HG02981 (cell line): Measurements from ENCODE around the gene CEPT1.
"Not testable (repeated sequence)": the region's sequence is repeated elsewhere in the genome, so short reads cannot be mapped to it uniquely, and the experiment has no call there.

Experiments used
- ATAC-seq: cut with Tn5 transposase; IDR thresholded peaks from one replicate; pipeline ENCODE4 v1.9.1; 2021; ENCODE audit warnings: mild to moderate bottlenecking, moderate library complexity; ENCODE audit not compliant: unreplicated experiment

The CEPT1 gene

DNA sequence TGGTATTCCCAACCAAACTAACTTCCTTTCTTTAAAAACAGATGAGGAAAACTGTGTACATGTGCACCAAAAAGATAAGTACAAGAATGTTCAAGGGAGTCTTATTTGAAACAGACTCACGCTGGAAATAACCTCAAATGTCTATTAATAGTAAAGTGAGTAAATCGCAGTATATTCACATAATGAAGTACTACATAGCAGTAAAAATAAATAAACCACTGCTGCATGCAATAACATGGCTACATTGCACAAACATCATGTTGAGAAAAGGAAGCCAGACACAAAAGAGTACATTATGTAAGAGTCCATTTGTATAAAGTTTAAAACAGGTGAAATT lies 65.7 kb downstream of the CEPT1 start:
- ATAC-seq: no peak

DNA sequence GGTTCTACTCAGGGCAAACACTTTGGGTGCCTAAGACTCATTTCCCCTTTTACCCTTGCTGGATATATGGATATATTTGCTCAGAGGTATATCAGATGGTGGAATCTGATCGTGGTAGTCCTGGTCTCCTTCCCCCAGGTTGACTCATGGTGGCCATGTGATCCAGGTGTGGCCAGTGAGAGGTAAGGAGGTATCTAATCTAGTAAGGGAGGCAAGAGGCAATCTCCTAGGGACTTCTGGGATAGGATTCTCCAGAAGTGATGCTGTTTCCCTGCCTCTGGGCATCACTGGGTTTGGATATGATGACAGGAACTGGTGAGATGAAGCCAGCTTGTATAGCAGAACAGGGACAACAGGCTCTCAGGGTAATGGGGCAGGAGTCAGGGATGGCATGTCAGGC lies 68.9 kb downstream of the CEPT1 start:
- no peak for ATAC-seq

DNA sequence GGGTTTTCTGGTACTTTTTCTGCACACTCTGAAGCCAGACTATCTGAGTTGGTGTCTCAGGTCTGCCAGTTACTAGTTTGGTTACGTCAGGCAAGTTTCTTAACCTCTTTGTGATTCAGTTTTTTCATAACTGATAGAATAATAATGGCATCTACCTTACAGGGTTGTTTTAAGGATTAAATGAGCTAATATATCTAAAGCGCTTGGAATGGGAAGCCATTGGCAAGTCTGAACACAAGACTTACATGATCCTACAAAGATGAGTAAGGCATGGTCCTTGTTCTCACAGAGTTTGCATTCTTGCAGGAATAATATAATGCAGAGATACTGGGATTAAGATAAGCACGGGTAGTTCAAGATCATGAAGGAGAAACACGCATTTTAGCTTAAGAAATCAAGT lies 69.6 kb downstream of the CEPT1 start:
- ATAC-seq: no peak

DNA sequence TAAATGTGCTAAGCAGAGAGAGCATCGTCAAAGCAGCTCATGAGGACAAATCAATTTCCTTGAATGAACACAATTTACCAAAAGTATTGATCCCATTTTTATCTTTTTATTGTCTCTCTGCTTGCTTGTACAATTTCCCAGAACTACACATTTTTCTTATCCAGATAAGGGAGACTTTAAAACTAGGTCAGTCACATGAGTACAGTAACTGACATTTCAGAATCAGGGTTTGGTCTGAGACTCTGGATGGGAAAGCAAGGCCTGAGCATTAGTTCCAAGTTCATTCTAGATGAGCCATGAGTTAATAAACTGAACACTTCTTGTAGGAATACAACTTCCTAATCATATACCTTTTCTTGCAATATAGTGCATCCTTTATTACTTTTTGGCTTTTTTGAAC lies 71.9 kb downstream of the CEPT1 start:
- no peak for ATAC-seq

DNA sequence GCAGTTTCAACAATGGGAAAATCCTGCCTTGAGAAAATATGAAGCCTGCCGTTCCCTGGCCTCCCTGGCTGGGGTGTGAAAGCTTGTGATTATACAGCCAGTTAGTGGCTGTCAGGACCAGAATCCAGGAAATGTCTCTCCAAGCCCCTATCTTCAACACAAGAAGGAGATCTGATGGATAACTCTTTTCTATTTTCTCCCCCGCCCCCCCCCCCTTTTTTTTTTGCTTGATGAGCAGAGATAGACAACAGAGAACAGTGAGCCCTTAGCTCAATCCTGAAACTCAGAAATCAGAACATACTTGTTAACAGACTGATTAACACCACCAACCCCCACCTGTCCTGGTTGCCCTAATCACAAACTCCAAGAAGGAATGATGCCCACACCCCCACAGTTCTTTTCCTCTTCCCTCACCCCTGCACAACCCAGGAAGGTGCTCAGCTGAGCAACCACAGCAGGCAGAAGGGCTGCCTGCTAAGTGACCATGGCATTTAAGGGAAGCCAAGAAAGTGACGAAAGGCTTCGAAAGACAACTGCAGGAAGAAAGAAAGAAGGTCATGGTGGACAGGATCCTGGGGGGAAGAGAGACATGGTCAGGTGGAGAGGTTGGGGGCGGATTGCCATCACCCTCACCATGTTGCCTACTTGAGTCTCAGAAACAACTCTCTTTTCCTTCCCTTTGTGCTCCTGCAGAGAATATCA lies 72.8 kb downstream of the CEPT1 start:
- no peak for ATAC-seq

DNA sequence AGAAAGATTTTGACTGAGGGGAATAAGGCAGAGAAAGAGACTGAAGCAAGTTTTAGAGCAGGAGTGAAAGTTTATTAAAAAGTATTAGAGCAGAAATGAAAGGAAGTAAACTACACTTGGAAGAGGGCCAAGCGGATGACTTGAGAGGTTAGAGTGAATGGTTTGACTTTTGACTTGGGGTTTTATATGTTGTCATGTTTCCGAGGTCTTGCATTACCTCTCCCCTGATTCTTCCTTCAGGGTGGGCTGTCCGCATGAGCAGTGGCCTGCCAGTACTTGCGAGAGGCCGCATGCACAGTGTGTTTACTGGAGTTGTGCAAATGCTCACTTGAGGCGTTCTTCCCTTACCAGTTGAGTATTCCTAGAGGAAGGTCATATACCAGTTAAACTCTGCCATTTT lies 73.4 kb downstream of the CEPT1 start:
- no peak for ATAC-seq

DNA sequence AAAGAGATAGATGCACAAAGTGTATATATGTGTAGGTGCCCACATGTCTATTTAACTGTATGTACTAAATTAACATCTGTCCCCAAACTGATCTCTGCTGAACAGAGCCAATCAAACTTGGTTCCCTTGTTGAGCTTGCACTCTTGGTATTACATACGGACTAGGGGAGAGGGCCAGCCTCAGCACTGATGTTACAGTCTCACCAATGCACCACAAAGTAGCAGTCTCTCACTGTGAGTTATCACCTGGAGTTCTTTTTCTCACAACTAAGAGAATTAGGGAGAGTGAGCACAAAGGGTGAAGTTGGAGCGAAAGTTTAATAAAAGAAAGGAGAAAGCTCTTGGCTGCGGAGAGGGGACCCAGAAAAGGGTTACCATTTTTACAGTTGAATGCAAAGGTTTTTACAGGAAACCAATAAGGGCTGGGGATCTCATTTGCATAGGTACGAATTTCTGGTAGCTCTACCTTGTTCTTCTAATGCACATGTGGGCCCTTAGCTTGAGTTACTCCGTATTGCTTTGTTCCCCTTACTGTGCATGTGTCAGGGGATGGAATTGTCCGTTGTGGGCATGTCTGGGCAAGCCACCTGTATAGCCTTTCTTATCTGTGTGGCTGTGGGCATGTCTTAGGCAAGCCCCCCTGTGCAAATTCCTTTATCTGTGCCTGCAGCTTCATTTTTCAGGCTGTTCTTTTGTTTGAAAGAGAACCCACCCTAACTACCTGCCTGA lies 74.2 kb downstream of the CEPT1 start:
- no peak for ATAC-seq

DNA sequence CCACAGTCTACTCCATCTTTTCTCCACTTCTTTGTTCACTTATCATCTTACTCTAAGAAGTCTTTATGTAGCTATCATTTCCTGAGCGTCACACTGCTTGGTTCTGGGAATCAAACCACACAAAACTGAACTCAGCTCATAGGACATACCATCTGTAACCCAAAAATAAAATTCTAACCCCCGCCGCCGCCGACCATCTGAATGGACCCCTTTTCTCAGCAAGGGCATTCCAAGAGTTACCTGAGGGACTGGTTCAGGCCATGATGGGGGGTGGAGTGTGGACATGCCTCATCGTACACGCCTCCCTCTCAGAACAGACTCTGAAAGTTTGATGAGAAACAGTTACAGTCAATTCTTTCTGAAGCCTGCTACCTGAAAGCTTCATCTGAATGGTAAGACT lies 74.9 kb downstream of the CEPT1 start:
- ATAC-seq: no peak

DNA sequence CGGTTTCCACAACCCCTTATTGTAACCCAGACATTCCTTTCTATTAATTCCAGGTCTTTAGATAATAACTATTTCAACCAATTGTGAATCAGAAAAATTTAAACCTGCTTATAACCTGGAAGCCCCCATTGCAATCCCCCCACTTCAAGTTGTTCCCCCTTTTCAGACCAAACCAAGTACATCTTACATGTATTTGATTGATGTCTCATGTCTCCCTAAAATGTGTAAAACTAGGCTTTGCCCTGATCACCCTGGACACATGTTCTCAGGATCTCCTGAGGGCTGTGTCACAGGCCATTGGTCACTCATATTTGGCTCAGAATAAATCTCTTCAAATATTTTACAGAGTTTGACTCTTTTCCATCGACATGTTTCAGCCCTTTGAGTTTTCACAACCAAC lies 75.3 kb downstream of the CEPT1 start:
- ATAC-seq: not testable (repeated sequence)

DNA sequence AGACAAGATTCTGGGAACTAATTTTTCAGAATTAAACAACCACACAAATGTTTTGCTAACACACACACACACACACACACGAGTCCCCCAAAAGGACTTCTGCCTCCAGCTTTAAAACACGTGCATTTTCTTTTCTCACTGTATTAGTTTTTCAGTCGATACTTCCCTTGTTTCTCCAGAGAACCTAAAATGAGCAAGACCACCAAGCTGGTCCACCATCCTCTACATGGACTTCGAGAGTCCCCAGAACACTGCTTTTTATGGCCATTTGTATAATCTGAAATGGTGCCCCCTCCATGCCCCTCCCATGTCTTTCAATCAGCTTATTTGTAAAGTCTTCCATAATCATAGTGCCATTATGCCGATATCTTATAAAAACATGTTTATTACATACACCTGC lies 76.7 kb downstream of the CEPT1 start:
- ATAC-seq: no peak

DNA sequence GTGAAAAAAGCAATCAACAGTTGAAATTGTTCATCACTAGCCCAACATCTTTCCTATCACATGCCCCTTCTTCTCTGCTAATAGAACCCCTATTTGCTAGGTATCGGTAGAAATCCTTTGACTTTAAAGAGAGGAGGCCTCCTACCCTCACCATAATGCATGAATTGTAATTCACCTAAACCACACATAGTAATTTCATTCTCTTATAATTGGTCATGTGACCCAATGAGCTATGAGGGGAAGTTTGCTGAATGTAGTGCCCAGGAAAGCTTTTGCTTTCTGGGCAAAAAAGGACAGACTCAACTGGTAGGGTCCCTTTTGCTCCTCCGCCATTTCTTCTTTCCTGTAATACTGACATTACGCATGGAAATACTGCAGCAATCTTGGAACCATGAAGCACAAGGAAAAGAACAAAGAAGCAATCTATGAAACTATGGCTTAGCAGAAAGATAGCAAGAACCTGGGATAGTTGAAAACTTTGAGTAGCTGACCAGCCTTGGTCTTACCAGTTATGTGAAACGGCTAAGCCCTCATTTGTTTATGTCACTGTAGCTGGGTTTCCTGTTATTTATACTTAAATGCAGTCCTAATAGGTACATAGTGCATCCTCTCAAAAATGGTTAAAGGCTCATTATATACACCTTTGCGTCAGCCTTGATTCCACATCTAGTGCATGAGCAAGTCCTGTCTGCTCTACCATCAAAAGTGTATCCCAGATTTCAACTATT lies 77.3 kb downstream of the CEPT1 start:
- ATAC-seq: no peak

DNA sequence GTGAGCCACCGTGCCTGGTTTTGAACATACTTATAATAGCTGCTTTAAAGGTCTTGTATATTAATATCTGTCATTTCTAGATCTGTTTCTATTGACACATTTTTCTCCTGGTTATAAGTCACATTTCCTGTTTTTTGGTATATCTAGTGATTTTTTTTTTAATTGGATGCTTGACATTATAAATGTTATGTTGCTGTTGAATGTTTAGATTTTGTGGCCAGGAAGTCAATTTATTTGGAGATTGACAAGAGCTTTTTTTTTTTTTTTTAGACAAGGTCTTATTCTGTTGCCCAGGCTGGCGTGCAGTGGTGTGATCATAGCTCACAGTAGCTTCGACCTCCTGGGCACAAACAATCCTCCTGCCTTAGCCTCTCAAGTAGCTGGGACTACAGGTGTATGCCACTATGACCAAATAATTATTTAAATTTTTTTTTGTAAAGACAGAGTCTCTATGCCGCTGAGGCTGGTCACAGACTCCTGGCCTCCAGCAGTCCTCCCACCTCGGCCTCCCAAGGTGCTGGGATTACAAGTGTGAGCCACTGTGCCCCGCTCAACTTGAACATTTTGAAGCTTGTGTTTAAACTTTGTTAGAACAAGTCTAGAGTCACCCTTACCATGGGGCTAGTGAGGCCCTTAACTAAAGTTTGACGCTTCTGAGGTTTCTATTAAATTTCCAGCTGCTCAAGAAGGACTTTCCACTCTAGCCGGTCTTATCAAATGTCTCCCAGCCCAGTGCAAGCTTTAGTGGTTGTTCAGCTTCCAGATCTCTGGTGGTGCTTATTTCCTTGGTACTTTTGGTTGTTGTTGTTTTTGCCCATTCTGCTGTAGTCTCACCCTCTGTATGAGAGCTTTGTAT lies 78.9 kb downstream of the CEPT1 start:
- no peak for ATAC-seq

DNA sequence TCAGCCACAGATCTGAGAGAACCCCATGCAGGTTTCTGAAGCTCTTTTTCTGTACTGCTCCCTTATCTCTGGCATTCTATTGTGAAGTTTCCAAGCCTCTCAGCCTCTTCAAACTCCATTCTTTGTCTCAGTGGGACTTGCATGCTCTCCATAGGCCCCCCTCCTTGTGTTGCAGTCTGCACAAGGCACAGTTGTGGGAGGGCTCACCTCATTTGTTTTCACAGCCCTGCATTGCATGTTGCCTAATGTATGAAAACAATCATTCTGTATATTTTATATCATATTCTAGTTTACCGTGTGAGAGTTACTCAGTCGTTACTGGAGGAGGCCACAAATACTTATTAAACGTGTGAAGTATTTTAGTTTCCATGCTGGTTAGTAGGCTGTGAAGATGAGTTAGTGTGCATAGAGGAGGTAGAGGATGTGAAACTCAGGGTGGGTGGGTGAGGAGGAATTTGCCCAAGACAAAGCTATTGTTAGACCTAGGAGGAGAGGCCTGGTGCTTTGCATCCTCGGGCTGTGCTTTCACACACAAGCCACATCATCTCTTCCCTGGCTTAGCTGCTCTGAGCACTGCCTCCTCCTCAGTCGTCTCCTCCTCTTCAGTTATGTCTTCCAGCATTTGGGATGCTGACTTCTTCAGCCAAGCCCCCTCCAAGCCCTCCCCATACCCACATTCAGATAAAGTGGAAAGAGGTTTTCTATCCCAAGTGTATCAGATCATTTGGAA lies 79.7 kb downstream of the CEPT1 start:
- peak; percentile 28 for ATAC-seq

DNA sequence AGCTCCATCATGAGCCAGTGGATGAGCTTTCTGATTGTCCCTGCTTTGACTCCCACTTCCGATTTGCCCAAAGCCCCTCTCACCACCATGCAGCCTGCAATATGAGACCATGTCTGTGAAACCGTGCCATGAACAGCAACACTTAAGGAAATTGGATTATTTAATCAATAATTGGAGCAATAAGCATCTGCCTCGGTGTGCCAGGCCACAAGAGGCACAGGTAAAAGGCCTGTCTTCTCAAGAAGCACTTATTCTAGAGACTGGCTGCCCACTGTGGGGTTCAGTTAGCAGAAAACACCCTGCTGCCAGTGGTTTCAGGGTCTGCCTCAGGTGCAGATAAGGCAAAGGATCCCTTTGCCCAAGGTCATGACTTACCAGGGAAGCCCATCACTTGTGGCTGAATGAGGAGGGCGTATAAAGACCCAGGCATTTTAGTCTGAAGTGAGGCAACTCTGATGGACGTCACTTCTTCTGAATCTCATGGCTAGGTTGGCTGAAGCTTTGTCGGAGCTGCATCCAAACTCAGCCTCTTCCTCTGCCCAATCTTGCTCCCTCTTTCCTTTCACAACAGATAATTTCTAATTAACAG lies 80.4 kb downstream of the CEPT1 start:
- no peak for ATAC-seq

DNA sequence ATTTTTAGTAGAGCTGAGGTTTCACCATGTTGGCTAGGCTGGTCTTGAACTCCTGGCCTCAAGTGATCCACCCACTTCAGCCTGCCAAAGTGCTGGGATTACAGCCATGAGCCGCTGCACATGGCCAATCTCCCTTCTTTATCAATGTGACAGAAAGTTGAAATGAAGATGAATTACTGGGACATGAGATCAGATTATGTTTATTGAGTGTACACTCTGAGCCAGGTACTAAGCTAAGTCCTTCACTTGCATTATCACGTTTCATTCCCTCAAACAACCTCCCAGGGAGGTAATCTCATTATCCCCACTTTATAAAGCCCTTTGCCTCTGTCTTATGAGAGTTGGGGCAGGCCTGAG lies 81.2 kb downstream of the CEPT1 start:
- no peak for ATAC-seq

DNA sequence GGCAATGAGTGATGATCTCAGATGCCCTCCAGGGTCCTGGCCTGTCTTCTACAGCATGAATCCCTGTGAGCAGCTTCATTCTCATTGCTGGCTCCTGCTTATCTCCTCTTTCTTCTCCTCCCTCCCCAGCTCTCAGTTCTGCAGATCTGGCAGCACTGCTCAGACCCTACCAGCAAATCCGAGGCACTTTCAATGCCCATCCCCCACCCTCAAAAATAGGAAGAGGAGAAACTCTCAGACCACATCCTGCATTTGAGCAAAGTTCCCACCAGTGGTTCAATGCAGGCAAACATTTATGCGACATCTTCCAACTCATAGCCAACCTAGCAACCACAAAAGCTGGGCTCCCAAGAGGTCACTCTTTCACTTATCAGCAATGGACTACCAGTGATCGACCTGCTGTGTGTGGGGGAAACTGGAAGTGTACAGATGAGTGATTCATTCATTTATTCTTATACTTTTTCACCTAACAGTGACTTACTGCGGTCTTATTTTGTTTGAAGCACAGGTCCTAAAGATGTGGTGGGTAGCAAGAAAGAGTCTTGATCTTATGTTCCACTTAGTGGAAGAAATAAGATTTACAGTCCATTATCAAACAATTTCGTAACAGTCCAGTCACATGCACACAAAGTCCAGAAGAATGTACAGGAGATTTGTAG lies 81.7 kb downstream of the CEPT1 start:
- peak; percentile 58 for ATAC-seq

DNA sequence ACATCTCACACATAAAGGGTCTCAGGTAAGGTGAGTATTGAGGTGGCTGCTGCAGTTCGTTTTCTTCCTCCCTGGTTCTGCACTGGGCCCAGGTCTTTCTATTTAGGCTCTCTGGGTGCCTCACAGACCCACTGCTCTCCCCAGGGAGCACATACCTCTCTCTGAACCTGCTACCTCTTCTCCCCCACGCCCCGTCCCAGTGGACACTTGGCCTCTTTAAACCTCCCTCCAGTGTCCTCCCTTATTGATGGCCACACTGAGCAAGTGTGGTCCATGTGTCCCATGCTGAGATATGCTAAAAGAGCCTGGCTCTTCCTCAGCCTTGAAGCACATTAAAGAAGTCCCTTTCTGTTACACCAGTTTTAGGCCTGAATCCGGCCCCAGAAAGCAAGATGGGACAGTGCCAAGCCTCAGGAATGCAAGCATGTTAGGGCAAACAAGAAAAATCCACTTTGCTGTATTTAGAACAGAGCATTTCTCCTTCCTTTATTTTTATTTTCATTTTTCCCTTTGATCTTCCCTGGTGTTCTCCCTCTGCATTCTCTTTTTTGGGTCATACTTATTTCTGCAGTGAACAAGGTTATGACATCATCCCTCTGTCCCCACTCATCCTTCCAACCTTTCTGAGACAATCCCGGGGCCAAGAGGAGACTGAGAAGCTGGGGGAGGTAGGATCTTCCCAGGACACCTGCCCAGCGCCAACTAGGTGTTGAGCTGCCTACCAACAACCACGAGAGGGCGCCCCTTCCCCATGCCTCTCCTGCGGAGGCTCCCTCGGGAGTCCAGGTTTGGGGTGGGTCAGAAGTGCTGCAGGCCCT lies 82.5 kb downstream of the CEPT1 start:
- ATAC-seq: peak; percentile 24

DNA sequence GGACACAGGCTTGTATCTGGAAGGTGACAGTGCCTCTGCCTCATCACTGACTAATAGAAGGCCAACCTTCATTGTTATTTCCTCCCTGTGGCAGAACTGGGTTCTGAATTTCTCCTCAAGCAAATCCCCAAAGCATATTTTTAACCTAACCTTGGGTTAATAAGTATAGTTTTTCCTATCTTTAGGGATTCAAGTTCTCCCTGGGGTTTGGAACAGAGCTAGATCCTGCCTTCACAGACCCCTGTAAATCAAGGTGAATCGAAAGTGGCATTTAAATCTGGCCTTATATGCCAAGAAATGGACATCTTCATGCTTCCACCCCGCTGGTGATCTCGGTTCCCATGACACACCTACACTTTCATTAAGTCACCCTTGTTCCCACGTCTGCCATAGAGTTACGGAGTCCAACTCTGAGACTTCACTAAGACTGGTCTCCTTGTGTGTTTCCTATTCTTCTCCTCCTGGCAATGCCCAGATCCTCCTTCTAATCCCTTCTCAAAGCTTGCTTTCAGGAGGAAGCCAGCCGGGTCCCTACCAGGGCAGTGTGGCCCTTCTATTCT lies 83.2 kb downstream of the CEPT1 start:
- ATAC-seq: no peak

DNA sequence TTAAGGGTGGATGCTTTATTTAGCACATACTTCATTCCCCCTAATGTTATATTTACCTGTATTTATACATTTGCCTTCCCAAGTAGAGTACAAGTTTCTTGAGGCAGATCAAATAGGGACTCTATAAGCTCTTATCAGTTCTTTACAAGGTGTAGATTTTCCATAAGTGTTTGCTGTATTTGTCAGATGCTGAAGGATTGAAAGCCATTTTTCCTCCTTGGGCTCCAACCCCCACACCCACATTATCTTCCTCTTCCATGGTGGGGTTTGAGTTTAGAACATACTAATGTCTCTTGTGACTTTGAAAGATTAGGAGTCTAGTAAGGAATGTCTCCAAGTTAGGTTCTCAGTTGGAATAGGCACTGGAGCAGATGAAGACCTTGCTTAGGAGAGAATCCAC lies 85.1 kb downstream of the CEPT1 start:
- no peak for ATAC-seq
